Astrocyte (in vitro differentiated cells and primary cell): ENCODE results near the gene HMG20B.

Experiments
- CTCF ChIP-seq: IDR thresholded peaks from 2 replicates; pipeline ENCODE4 v1.5.1; 2011; ENCODE audit warnings: low read depth, mild to moderate bottlenecking, inconsistent platforms, low read length, moderate library complexity; ENCODE audit not compliant: insufficient read depth
- EZH2 ChIP-seq: IDR thresholded peaks from 2 replicates; pipeline ENCODE4 v1.6.1; 2012; ENCODE audit warnings: mild to moderate bottlenecking, low read length, inconsistent platforms; ENCODE audit not compliant: insufficient read depth

- TF ChIP-seq EZH2 (no peak), CTCF (no peak)
Measured at GRCh38 chr19:3547767-3548282, 24.9 kb upstream of the HMG20B start.
